Spleen (tissue), 11 donors: ENCODE results near the gene SH3BP4. TPM values are rescaled to one million over a fixed set of nuclear protein-coding genes. Genes with fewer than 3 reads are reported as not detected.

Source experiments
- DNase-seq: peaks from one replicate; pipeline ENCODE4 v3.0.0-alpha.2; 2020
- H3K27ac ChIP-seq, 8 donors: fragments of 200-600 bp; sonication (generic) in 7 of 8; 1 replicate in 4 of 8; 2 replicates in 4 of 8; pipeline versions ENCODE4 v1.5.0 to v1.8.0; 2016 to 2021; ENCODE audit warnings: inconsistent platforms in 4 of 8, mild to moderate bottlenecking in 4 of 8, moderate library complexity in 1 of 8
- H3K27me3 ChIP-seq, 7 donors: fragments of 200-600 bp; sonication (generic) in 6 of 7; replicated peaks in 1 of 7; 1 replicate in 4 of 7; 2 replicates in 3 of 7; pipeline versions ENCODE4 v1.5.0 to v1.8.0; 2016 to 2021; ENCODE audit warnings: inconsistent platforms in 3 of 7, mild to moderate bottlenecking in 1 of 7
- H3K36me3 ChIP-seq, 6 donors: fragments of 200-600 bp; sonication (generic) in 5 of 6; 1 replicate in 4 of 6; 2 replicates in 2 of 6; pipeline versions ENCODE4 v1.5.0 to v1.8.0; 2016 to 2021; ENCODE audit warnings: inconsistent platforms in 2 of 6
- H3K4me1 ChIP-seq, 6 donors: fragments of 200-600 bp; sonication (generic) in 5 of 6; 1 replicate in 3 of 6; 2 replicates in 3 of 6; pipeline versions ENCODE4 v1.5.0 to v1.8.0; 2016 to 2021; ENCODE audit warnings: inconsistent platforms in 3 of 6
- H3K4me3 ChIP-seq, 8 donors: fragments of 200-600 bp; sonication (generic) in 7 of 8; 1 replicate in 4 of 8; 2 replicates in 4 of 8; pipeline versions ENCODE4 v1.5.0 to v1.8.0; 2016 to 2021; ENCODE audit warnings: inconsistent platforms in 4 of 8, mild to moderate bottlenecking in 4 of 8, moderate library complexity in 2 of 8
- H3K9me3 ChIP-seq, 8 donors: fragments of 200-600 bp; sonication (generic) in 7 of 8; 1 replicate in 4 of 8; 2 replicates in 4 of 8; pipeline versions ENCODE4 v1.5.0 to v1.8.0; 2016 to 2021; ENCODE audit warnings: inconsistent platforms in 4 of 8
- POLR2A ChIP-seq, 3 donors: fragments of 450-650 bp; IDR thresholded peaks; one replicate each; pipeline ENCODE4 v1.5.1; 2017; ENCODE audit warnings: antibody characterized with exemption in 3 of 3, mild to moderate bottlenecking in 1 of 3
- POLR2AphosphoS5 ChIP-seq, 3 donors: sonication (generic); formaldehyde crosslinking; IDR thresholded peaks; one replicate each; pipeline ENCODE4 v1.5.1; 2017; ENCODE audit warnings: antibody characterized with exemption in 3 of 3
- WGBS, 5 donors: extraction: QIAGEN DNeasy Blood & Tissue Kit in 3 of 5; methylation state at CpG; one replicate each; pipeline versions ENCODE4 v1.1.5 to v1.1.7; 2013 to 2018; 5-methylcytosine and 5-hydroxymethylcytosine counted together
- intact Hi-C: fragments of 100-400 bp; cut with DNase I; formaldehyde crosslinking; loops from one replicate; pipeline ENCODE4 v1.15.0; 2023; ENCODE audit warnings: low total_unique reads
- polyA plus RNA-seq, 3 donors: library from polyadenylated mRNA; stranded (reverse); fragments of 200-250 nt; gene quantifications; one replicate each; pipeline ENCODE4 v1.2.1, GENCODE V29; 2013
- total RNA-seq, 7 donors: library from RNA; depleted of rRNA in 3 of 7; stranded (reverse); fragments of >200 nt in 3 of 7; fragmentation: NEBNext Ultra II Directional in 4 of 7; extraction: Animal tissue kit (Norgen Biotek cat#: 25700) in 4 of 7; gene quantifications; one replicate each; pipeline versions ENCODE4 v1.1.0 to v1.2.1, GENCODE V29; 2016 to 2021
- TF ChIP-seq, protein P1 (sequence below), 11 experiments: fragments of 200-600 bp in 7 of 11; fragments of 450-650 bp in 4 of 11; sonication (generic) in 4 of 11; IDR thresholded peaks in 8 of 11; conservative IDR thresholded peaks in 3 of 11; 1 replicate in 7 of 11; 2 replicates in 4 of 11; pipeline versions ENCODE4 v1.4.0 to v1.8.0; 2016 to 2021; ENCODE audit warnings: antibody characterized with exemption in 11 of 11, inconsistent platforms in 4 of 11, mild to moderate bottlenecking in 1 of 11
- donor health status: healthy with polysubstance abuse.
- donor health status: DM: no; HTN: no; CAD: no; lungs with moderate emphysema.
- donor health status: DM: no; HTN: no; CAD: no.
- donor health status: Bipolar disorder and iron deficiency.
- donor health status: healthy.
- donor health status: DM: no; HTN: no; CAD: no.
- donor health status: DM: yes; HTN: yes; CAD: no.

The SH3BP4 gene
- total and polyA plus RNA-seq, 10 donors = 2.3 to 21.0 (median 12.4) TPM

DNA sequence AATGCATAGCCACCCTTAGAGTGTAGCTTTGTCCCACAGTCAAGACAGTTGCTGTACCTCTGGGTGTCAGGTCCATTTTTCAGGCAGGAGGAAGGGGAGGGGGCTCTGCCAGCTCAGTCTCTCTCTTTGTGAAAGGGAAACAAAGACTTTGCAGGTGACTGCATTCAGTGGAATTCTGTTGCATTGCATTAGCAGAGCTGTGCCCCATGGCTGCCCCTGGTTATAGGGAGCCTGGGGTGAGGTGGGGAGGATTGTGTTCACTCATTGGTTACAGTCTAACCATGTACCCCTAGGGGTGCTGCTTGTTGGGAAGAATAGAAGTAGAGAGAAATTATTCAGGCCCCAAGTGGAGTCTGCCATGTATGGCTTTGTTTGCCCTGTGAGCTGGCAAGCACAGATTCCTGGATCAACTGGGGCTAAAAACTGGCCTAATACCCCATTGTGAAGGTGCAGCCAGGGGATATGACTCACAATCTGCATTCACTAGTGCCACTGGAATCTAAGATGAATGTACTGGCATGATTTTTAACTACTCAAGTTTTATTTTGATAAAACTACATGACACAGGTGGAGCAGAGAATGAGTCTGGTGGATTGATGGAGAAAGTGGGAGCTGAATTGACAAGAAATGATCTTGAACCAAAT lies 118.4 kb downstream of the SH3BP4 start:
- H3K9me3 ChIP-seq = peaks cover 0 to 3% (median 0%) of the 10 kb centered on the region in 8 donors
- intact Hi-C loops = no loop called here
- H3K4me1 ChIP-seq = no peaks in the 10 kb centered on the region
- H3K27me3 ChIP-seq = no peaks in the 10 kb centered on the region
- H3K27ac ChIP-seq = no peak overlapping the region
- DNase-seq = no peak
- H3K4me3 ChIP-seq = no peak overlapping the region
- no peaks in the 10 kb centered on the region for H3K36me3 ChIP-seq
- TF ChIP-seq POLR2AphosphoS5 (IDR thresholded peaks at IDR 0.05) (no peak), POLR2A (IDR thresholded peaks at IDR 0.05) (no peak)
- TF ChIP-seq, protein P1, sequence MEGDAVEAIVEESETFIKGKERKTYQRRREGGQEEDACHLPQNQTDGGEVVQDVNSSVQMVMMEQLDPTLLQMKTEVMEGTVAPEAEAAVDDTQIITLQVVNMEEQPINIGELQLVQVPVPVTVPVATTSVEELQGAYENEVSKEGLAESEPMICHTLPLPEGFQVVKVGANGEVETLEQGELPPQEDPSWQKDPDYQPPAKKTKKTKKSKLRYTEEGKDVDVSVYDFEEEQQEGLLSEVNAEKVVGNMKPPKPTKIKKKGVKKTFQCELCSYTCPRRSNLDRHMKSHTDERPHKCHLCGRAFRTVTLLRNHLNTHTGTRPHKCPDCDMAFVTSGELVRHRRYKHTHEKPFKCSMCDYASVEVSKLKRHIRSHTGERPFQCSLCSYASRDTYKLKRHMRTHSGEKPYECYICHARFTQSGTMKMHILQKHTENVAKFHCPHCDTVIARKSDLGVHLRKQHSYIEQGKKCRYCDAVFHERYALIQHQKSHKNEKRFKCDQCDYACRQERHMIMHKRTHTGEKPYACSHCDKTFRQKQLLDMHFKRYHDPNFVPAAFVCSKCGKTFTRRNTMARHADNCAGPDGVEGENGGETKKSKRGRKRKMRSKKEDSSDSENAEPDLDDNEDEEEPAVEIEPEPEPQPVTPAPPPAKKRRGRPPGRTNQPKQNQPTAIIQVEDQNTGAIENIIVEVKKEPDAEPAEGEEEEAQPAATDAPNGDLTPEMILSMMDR (IDR thresholded peaks at IDR 0.05 in 8 of 11, conservative IDR thresholded peaks at IDR 0.05 in 3 of 11) = no peak

DNA sequence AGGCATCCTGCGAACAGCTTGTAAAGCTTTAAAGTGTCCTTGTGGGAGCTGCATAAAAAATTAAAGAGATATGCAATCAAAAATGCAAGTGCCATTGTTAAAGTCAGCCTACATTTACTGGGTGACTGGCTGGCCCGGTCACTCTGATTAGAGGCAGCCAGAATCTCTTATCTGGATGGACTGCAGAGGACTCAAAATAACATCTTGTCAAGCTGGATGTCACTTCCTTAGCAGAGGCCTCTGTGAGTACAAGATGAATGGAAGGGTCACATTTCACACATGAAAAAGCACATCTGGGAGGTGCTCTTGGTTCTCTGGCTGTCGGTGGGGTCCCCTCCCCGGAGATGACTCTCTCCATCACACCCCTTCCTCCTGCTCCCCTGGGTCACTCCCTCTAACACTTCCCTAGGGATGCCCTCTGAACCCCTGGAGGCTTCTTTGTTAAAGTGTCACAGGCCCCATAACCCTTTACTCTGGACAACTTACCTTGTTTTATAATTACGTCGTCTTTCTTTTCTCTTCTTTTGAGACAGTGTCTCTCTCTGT lies 122.1 kb downstream of the SH3BP4 start:
- Histone ChIP-seq H3K4me3 (no peak overlapping the region), H3K36me3 (no peaks in the 10 kb centered on the region), H3K4me1 (no peaks in the 10 kb centered on the region), H3K27me3 (no peaks in the 10 kb centered on the region), H3K9me3 (peaks cover 0 to 3% (median 0%) of the 10 kb centered on the region in 8 donors), H3K27ac (no peak overlapping the region)
- TF ChIP-seq POLR2A (IDR thresholded peaks at IDR 0.05) (no peak), POLR2AphosphoS5 (IDR thresholded peaks at IDR 0.05) (no peak)
- TF ChIP-seq, protein P1 (IDR thresholded peaks at IDR 0.05 in 8 of 11, conservative IDR thresholded peaks at IDR 0.05 in 3 of 11) = no peak
- intact Hi-C loops = no loop called here
- no peak for DNase-seq
- 60 to 67% (median 64%) methylated on average over 6 of the region's 6 CpGs for WGBS, 5 donors

DNA sequence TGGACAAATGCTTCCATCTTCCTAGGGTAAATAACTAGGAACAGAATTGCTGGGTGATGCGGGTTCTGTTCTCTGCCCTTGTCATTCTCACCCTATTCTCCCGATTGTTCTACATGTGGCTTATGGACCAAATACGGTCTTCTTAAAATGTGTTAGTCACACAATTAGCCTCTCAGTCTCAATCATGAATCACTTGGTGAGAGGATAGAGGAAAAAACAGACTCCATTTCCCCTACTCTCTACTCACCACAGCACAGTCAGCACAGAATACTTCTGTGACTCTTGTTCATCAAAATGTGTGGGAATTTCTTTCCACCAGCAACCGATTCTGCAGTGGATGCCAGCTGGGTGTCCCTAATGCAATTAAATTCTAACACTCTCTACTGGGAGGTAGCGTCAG lies 125.2 kb downstream of the SH3BP4 start:
- Histone ChIP-seq H3K27ac (no peak overlapping the region), H3K4me3 (no peak overlapping the region), H3K4me1 (no peaks in the 10 kb centered on the region), H3K36me3 (no peaks in the 10 kb centered on the region), H3K27me3 (no peaks in the 10 kb centered on the region), H3K9me3 (peaks cover 0 to 6% (median 0%) of the 10 kb centered on the region in 8 donors)
- TF ChIP-seq POLR2A (IDR thresholded peaks at IDR 0.05) (no peak), POLR2AphosphoS5 (IDR thresholded peaks at IDR 0.05) (no peak)
- TF ChIP-seq, protein P1 (IDR thresholded peaks at IDR 0.05 in 8 of 11, conservative IDR thresholded peaks at IDR 0.05 in 3 of 11) = no peak
- intact Hi-C loops = no loop called here
- DNase-seq = no peak
- 87 to 97% (median 94%) methylated on average over 5 of the region's 5 CpGs for WGBS, 5 donors

DNA sequence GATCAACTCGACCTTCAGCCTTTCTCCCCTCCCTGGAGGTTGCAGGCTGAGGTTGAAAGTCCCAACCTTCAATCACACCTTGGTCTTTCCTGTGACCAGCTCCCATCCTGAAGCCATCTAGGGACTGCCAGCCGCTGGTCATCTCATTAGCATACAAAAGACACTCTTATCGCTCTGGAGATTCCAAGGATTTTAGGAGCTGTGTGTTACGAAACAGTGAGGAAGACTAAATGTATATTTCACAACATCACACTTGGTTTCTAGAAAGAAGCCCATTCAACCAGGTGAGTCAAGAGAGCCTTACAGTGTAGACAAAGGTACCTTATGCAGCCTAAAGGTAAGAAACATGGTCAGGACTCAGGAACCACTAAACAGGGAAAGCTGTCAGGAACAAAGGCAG lies 126.4 kb downstream of the SH3BP4 start:
- DNase-seq = no peak
- Histone ChIP-seq H3K9me3 (peaks cover 0 to 6% (median 0%) of the 10 kb centered on the region in 8 donors), H3K4me3 (no peak overlapping the region), H3K27ac (no peak overlapping the region), H3K4me1 (no peaks in the 10 kb centered on the region), H3K27me3 (no peaks in the 10 kb centered on the region), H3K36me3 (no peaks in the 10 kb centered on the region)
- TF ChIP-seq POLR2A (IDR thresholded peaks at IDR 0.05) = no peak
- intact Hi-C loops = no loop called here
- 53 to 64% (median 56%) methylated on average over 4 of the region's 4 CpGs for WGBS, 5 donors
